HepG2 (cell line): ENCODE measurements around the gene BAZ1B. TPM values are rescaled to one million over a fixed set of nuclear protein-coding genes. Genes with fewer than 3 reads are reported as not detected.

ENCODE experiments used
- CBFB ChIP-seq: sonication (generic); formaldehyde crosslinking; IDR thresholded peaks from 2 replicates; pipeline ENCODE4 v1.4.0; 2020; ENCODE audit warnings: missing genetic modification reagents
- CBX2 ChIP-seq, 2 experiments: fragments of 200-600 bp in 1 of 2; sonication (generic); formaldehyde crosslinking in 1 of 2; IDR thresholded peaks; 2 replicates each; pipeline versions ENCODE4 v1.7.0 to v1.8.1; 2018 to 2022; ENCODE audit warnings: low read depth in 2 of 2, low read length in 1 of 2, mild to moderate bottlenecking in 1 of 2, missing genetic modification reagents in 1 of 2
- GZF1 ChIP-seq: sonication (generic); formaldehyde crosslinking; IDR thresholded peaks from 2 replicates; pipeline ENCODE4 v1.5.1; 2020; ENCODE audit warnings: mild to moderate bottlenecking, missing genetic modification reagents
- MED13 ChIP-seq: sonication (generic); formaldehyde crosslinking; IDR thresholded peaks from 2 replicates; pipeline ENCODE4 v1.5.0; 2020; ENCODE audit warnings: missing genetic modification reagents
- MLXIP ChIP-seq: sonication (generic); formaldehyde crosslinking; IDR thresholded peaks from 2 replicates; pipeline ENCODE4 v1.9.0; 2021; ENCODE audit warnings: missing genetic modification reagents, borderline replicate concordance
- RCOR2 ChIP-seq: IDR thresholded peaks from 2 replicates; pipeline ENCODE4 v1.6.1; 2016; ENCODE audit warnings: missing biosample characterization, missing genetic modification reagents
- SMAD3 ChIP-seq: sonication (generic); formaldehyde crosslinking; IDR thresholded peaks from 2 replicates; pipeline ENCODE4 v1.4.0; 2020; ENCODE audit warnings: missing genetic modification reagents
- SNAPC5 ChIP-seq: sonication (generic); formaldehyde crosslinking; IDR thresholded peaks from 2 replicates; pipeline ENCODE4 v1.8.1; 2023; ENCODE audit warnings: mild to moderate bottlenecking, missing genetic modification reagents, borderline replicate concordance
- ZNF274 ChIP-seq: sonication (generic); formaldehyde crosslinking; IDR thresholded peaks from 2 replicates; pipeline ENCODE4 v1.5.1; 2020; ENCODE audit warnings: mild to moderate bottlenecking, missing genetic modification reagents
- ZNF432 ChIP-seq: sonication (generic); formaldehyde crosslinking; IDR thresholded peaks from 2 replicates; pipeline ENCODE4 v1.5.0; 2020; ENCODE audit warnings: missing genetic modification reagents, mild to moderate bottlenecking, borderline replicate concordance
- ZNF558 ChIP-seq: sonication (generic); formaldehyde crosslinking; IDR thresholded peaks from 2 replicates; pipeline ENCODE4 v1.9.0; 2022; ENCODE audit warnings: mild to moderate bottlenecking, missing genetic modification reagents, borderline replicate concordance
- ZSCAN30 ChIP-seq: sonication (generic); formaldehyde crosslinking; IDR thresholded peaks from 2 replicates; pipeline ENCODE4 v1.5.0; 2020; ENCODE audit warnings: mild to moderate bottlenecking, missing genetic modification reagents
- polyA plus RNA-seq, 8 experiments: library from polyadenylated mRNA; depleted of rRNA in 3 of 8; stranded (reverse) in 7 of 8; unstranded in 1 of 8; fragments of >200 nt; fragmentation: Illumina TruSeq in 4 of 8; extraction: Trizol in 4 of 8; gene quantifications; 2 replicates each; pipeline versions ENCODE4 v1.2.1 to v1.2.3, GENCODE V29; 2011 to 2016; ENCODE audit warnings: low read depth in 4 of 8, missing spikeins in 1 of 8, mixed read lengths in 1 of 8; ENCODE audit not compliant: insufficient read depth in 1 of 8
- total RNA-seq, 5 experiments: library from RNA; depleted of rRNA; stranded (reverse); fragments of >200 nt; fragmentation: Illumina TruSeq; extraction: Trizol; gene quantifications; 2 replicates each; pipeline ENCODE4 v1.2.3, GENCODE V29; 2016; ENCODE audit warnings: low read depth in 1 of 5
- TF ChIP-seq, protein P1 (sequence below): sonication (generic); formaldehyde crosslinking; IDR thresholded peaks from 2 replicates; pipeline ENCODE4 v1.4.0; 2020; ENCODE audit warnings: missing genetic modification reagents
- TF ChIP-seq, protein P2 (sequence below): sonication (generic); formaldehyde crosslinking; IDR thresholded peaks from 2 replicates; pipeline ENCODE4 v1.5.0; 2020; ENCODE audit warnings: mild to moderate bottlenecking, missing genetic modification reagents, borderline replicate concordance

BAZ1B gene
- total and polyA plus RNA-seq, 2 of the 13 experiments (the other 11 are each of a cell fraction or from before 2014, with no cell fraction given) = 18.6 to 69.4 TPM

- TF ChIP-seq CBX2 (IDR thresholded peaks at IDR 0.05; ENCODE audit: low read depth, low read length) = no peak
- no peak for TF ChIP-seq CBX2 (CRISPR knock-in tag; IDR thresholded peaks at IDR 0.05; ENCODE audit: low read depth)
- TF ChIP-seq ZNF274 (CRISPR knock-in tag) = no peak
- no peak for TF ChIP-seq SNAPC5 (CRISPR knock-in tag)
- peak; percentile 47; the same call in 1 of the 2 replicates for TF ChIP-seq SMAD3 (CRISPR knock-in tag)
- 0 out of 2 replicates have a peak, but pooled peaks have one; percentile 39 for TF ChIP-seq ZNF558
- TF ChIP-seq RCOR2 (CRISPR knock-in tag) = 0 out of 2 replicates have a peak, but pooled peaks have one; percentile 27
- TF ChIP-seq ZNF432 = no peak
- 0 out of 2 replicates have a peak, but pooled peaks have one; percentile 83 for TF ChIP-seq GZF1
- TF ChIP-seq, protein P1, sequence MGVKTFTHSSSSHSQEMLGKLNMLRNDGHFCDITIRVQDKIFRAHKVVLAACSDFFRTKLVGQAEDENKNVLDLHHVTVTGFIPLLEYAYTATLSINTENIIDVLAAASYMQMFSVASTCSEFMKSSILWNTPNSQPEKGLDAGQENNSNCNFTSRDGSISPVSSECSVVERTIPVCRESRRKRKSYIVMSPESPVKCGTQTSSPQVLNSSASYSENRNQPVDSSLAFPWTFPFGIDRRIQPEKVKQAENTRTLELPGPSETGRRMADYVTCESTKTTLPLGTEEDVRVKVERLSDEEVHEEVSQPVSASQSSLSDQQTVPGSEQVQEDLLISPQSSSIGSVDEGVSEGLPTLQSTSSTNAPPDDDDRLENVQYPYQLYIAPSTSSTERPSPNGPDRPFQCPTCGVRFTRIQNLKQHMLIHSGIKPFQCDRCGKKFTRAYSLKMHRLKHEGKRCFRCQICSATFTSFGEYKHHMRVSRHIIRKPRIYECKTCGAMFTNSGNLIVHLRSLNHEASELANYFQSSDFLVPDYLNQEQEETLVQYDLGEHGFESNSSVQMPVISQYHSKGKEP (CRISPR knock-in tag) = no peak
- 0 out of 2 replicates have a peak, but pooled peaks have one; percentile 36 for TF ChIP-seq MLXIP
- TF ChIP-seq, protein P2, sequence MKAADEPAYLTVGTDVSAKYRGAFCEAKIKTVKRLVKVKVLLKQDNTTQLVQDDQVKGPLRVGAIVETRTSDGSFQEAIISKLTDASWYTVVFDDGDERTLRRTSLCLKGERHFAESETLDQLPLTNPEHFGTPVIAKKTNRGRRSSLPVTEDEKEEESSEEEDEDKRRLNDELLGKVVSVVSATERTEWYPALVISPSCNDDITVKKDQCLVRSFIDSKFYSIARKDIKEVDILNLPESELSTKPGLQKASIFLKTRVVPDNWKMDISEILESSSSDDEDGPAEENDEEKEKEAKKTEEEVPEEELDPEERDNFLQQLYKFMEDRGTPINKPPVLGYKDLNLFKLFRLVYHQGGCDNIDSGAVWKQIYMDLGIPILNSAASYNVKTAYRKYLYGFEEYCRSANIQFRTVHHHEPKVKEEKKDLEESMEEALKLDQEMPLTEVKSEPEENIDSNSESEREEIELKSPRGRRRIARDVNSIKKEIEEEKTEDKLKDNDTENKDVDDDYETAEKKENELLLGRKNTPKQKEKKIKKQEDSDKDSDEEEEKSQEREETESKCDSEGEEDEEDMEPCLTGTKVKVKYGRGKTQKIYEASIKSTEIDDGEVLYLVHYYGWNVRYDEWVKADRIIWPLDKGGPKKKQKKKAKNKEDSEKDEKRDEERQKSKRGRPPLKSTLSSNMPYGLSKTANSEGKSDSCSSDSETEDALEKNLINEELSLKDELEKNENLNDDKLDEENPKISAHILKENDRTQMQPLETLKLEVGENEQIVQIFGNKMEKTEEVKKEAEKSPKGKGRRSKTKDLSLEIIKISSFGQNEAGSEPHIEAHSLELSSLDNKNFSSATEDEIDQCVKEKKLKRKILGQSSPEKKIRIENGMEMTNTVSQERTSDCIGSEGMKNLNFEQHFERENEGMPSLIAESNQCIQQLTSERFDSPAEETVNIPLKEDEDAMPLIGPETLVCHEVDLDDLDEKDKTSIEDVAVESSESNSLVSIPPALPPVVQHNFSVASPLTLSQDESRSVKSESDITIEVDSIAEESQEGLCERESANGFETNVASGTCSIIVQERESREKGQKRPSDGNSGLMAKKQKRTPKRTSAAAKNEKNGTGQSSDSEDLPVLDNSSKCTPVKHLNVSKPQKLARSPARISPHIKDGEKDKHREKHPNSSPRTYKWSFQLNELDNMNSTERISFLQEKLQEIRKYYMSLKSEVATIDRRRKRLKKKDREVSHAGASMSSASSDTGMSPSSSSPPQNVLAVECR (CRISPR knock-in tag) = peak; percentile 89
- TF ChIP-seq MED13 (CRISPR knock-in tag) = peak; percentile 51; the same call in 1 of the 2 replicates
- peak; percentile 78 for TF ChIP-seq CBFB (CRISPR knock-in tag)
- no peak for TF ChIP-seq ZSCAN30 (CRISPR knock-in tag)
Measured at GRCh38 chr7:73522105-73522872, at the start of gene BAZ1B (continued).
